ENCODE data around the gene SIL1. TPM values are rescaled to one million over a fixed set of nuclear protein-coding genes. Genes with fewer than 3 reads are reported as not detected.

Gene SIL1
- 65.1 and 69.1 TPM in 2 replicates for total RNA-seq

DNA sequence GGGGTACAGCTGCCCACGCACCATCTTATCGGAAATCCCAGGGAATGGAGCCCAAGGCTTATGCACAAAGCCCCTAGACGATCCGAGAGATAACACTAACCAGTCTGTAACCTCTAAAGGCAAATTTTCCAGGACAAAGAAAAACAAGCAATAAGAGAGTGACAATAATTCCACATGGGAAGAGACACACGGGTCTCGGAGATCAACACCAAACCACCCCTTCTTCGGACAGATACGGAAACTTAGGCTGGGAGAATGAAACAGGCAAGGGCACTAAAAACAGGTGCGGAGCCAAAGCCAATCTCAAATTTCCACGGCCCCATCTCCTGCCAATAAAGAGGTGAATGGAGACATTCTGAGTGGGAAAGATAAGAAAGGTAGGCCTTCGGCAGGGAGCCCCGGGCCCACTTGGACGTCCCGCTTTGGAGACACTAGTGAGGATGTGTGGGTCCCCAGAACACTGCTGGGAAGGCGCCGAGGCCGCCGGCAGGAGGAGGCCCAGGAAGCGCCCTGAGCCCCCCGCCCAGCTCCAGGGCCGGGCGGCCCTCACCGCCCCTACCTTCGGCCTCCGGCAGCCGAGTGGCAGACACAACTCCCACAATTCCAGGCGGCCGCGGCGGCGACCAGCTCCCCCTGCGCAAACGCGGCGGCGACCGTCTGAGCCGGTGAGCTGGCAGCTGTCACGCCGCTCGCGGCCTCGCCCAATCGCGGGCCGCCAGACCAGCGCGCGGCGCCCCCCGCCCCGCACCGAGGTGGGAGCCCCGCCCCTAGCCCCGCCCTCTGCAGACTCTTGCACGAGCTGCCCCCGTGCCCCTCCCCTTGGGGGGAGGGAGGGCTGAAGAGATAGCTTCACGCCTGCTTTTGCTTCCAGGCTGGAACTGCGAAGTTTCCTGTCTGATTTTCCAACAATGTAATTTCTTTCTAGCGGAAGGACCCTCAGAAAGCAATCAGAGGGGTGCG lies at the start of gene SIL1:
Gene SIL1 (minus strand): TSS at position 659 of the 960 bp plus-strand sequence. CDS start 70,525 bp downstream, outside the sequence.

Small RNA genes lying within 50 kb of the gene (small RNA-seq; reads per million reads assigned to genes)
- not detected for gene RNU6-572P

Other genes with a start within 250 kb of the SIL1 start
- 270 and 332 TPM in 2 replicates for gene MATR3, start 95.4 kb upstream of the SIL1 start, total RNA-seq
- gene PAIP2, start 143.5 kb upstream of the SIL1 start, total RNA-seq: 72.5 and 77.1 TPM in 2 replicates
- not detected in 2 replicates for gene SLC23A1, start 184.9 kb upstream of the SIL1 start, total RNA-seq
- gene MZB1, start 191.5 kb upstream of the SIL1 start, total RNA-seq: not detected in 2 replicates
- 0.76 and 0.78 TPM in 2 replicates for gene PROB1, start 196.7 kb upstream of the SIL1 start, total RNA-seq
- gene SPATA24, start 205.7 kb upstream of the SIL1 start, total RNA-seq: 2.3 and 4.1 TPM in 2 replicates
- 13.4 and 14.2 TPM in 2 replicates for gene DNAJC18, start 241.2 kb upstream of the SIL1 start, total RNA-seq